Naive B cell (primary cell): ENCODE data around the gene LCNL1. TPM values are rescaled to one million over a fixed set of nuclear protein-coding genes. Genes with fewer than 3 reads are reported as not detected.

Experiments
- ATAC-seq, 2 donors: fragments of 150-1000 bp; cut with Tn5 transposase; 2 replicates each; pipeline ENCODE4 v1.10.0; 2021; ENCODE audit warnings: low read depth in 2 of 2, mild to moderate bottlenecking in 2 of 2, moderate library complexity in 2 of 2
- DNase-seq: peaks from one replicate; pipeline ENCODE4 v3.0.0; 2022
- H3K27ac Mint-ChIP-seq, 6 donors: one replicate each; pipeline ENCODE4 v1.8.0; 2020 to 2022; ENCODE audit warnings: mild to moderate bottlenecking in 6 of 6, mixed read lengths in 6 of 6, moderate library complexity in 5 of 6, inconsistent platforms in 2 of 6
- H3K27me3 Mint-ChIP-seq, 3 donors: one replicate each; pipeline ENCODE4 v1.8.0; 2021 to 2022; ENCODE audit warnings: mixed read lengths in 3 of 3, mild to moderate bottlenecking in 1 of 3
- H3K36me3 Mint-ChIP-seq, 2 donors: one replicate each; pipeline ENCODE4 v1.8.0; 2020 to 2022; ENCODE audit warnings: mixed read lengths in 2 of 2, inconsistent platforms in 1 of 2, mild to moderate bottlenecking in 1 of 2
- H3K4me1 Mint-ChIP-seq, 3 donors: one replicate each; pipeline ENCODE4 v1.8.0; 2020 to 2022; ENCODE audit warnings: mixed read lengths in 3 of 3, inconsistent platforms in 1 of 3, mild to moderate bottlenecking in 1 of 3, moderate library complexity in 1 of 3
- H3K4me3 Mint-ChIP-seq, 8 donors: one replicate each; pipeline ENCODE4 v1.8.0; 2020 to 2022; ENCODE audit warnings: mild to moderate bottlenecking in 8 of 8, mixed read lengths in 8 of 8, moderate library complexity in 8 of 8, inconsistent platforms in 2 of 8
- H3K9me3 Mint-ChIP-seq, 7 donors: one replicate each; pipeline ENCODE4 v1.8.0; 2020 to 2022; ENCODE audit warnings: mixed read lengths in 7 of 7, mild to moderate bottlenecking in 5 of 7, inconsistent platforms in 2 of 7, moderate library complexity in 1 of 7
- polyA plus RNA-seq, 6 donors: library from polyadenylated mRNA; unstranded; fragments of 300-500 nt; fragmentation: Illumina TruSeq; gene quantifications; one replicate each; pipeline ENCODE4 v1.2.3, GENCODE V29; 2021; ENCODE audit warnings: low read depth in 6 of 6

The LCNL1 gene
- polyA plus RNA-seq, 6 donors from 2014 or later = not detected

- no peak for ATAC-seq
- Mint-ChIP-seq H3K9me3 (peaks cover 0 to 7% (median 0%) of the 10 kb centered on the region in 7 donors), H3K4me1 (peaks cover 0 to 8% (median 0%) of the 10 kb centered on the region in 3 donors), H3K4me3 (no peak overlapping the region), H3K27me3 (peaks cover 8 to 18% (median 10%) of the 10 kb centered on the region in 3 donors), H3K36me3 (peaks cover 0 to 9% of the 10 kb centered on the region in 2 donors), H3K27ac (peak overlapping the region in 2 of 6 donors; percentile 44 to 81)
- no peak for DNase-seq
These were observed 23.6 kb upstream of the LCNL1 start for GRCh38 chr9:136958898-136959850.

DNA sequence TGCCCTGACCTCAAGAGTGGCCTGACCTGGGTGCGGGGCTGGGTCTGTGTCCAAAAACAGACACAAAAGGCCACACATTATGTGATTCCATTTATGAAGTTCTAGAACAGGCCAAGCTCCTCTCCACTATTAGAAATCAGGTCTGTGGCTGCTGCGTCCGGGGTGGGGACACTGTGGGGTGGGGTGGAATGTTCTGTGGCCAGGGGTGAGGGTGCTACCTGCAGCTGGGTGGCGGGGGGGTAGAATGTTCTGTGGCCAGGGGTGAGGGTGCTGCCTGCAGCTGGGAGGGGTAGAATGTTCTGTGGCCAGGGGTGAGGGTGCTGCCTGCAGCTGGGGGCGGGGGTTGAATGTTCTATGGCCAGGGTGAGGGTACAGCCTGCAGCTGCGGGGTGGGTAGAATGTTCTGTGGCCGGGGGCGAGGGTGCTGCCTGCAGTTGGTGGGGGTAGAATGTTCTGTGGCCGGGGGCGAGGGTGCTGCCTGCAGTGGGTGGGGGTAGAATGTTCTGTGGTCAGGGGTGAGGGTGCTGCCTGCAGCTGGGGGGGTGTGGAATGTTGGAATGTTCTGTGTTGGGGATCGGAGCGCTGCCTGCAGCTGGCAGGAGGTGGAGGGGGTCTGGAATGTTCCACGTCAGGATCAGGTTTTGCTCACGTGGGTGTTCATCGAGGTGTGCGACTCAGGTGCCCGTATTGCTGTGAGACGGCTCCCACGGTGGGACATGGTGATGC, 22.4 kb upstream of the LCNL1 start:
- ATAC-seq = no peak
- H3K4me1 Mint-ChIP-seq = peaks cover 0 to 8% (median 0%) of the 10 kb centered on the region in 3 donors
- no peak for DNase-seq
- H3K27me3 Mint-ChIP-seq = peaks cover 8 to 10% (median 8%) of the 10 kb centered on the region in 3 donors
- no peak overlapping the region for H3K27ac Mint-ChIP-seq
- H3K36me3 Mint-ChIP-seq = peaks cover 0 to 9% of the 10 kb centered on the region in 2 donors
- H3K4me3 Mint-ChIP-seq = peak overlapping the region in 1 of 8 donors; percentile 66
- H3K9me3 Mint-ChIP-seq = peaks cover 0 to 7% (median 0%) of the 10 kb centered on the region in 7 donors

DNA sequence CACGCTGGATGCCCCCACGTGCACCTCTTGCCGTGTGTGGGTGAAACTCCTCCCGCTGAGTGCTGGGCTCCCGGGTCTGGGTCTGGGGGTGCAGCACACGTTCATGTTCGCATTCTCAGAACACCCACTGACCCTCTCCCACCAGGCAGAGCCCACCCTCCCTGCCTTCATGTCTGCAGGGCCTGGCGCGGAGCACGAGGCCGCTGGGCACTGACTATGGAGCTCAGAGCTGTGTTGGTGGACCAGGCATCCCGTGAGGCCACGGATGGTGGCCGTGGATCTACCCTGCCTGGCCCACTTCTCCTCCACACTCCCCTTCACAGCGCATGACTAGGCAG, 21.9 kb upstream of the LCNL1 start:
- Mint-ChIP-seq H3K9me3 (peaks cover 0 to 7% (median 0%) of the 10 kb centered on the region in 7 donors), H3K4me3 (no peak overlapping the region), H3K27me3 (peaks cover 11 to 15% (median 12%) of the 10 kb centered on the region in 3 donors), H3K27ac (no peak overlapping the region), H3K4me1 (peaks cover 4 to 11% (median 5%) of the 10 kb centered on the region in 3 donors), H3K36me3 (peaks cover 0 to 9% of the 10 kb centered on the region in 2 donors)
- DNase-seq (no peak), ATAC-seq (no peak)

DNA sequence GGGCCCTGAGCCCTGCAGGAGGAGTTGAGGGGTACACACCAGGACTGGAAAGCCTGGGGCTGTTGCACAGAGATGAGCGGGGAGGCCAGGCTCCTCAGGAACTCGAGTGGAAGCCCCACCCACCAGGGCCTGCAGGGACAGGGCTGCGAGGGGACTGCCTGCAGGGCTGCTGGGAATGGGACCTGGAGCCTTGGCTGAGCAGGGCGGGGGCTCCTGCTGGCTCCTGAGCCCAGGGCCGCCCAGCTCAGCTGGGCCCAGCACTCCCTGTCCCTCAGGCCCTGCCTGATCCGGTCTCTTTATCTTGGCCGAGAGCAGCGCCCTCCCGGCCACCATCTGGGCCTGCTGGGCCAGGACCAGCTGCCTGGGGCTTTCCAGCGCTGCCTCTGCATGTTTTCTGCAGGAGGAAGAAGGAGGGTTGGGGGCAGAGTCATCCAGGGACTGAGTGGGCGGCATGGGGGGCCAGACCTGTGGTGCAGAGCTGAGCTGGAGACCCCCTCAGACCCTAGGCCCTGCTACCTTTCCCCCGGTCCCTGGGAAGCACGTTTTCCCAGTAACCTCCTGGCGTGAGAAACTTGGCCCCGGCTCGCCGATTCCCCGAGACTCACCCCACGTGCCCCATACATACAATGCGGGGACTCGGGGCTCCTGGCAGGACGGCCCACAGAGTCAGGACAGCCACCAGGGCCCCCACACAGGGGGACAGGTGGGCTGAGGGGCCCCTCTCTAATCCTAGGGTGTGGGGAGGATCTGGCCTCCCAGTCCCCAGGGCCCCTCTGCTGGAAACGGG, 21.3 kb upstream of the LCNL1 start:
- peaks cover 0 to 6% of the 10 kb centered on the region in 2 donors for H3K36me3 Mint-ChIP-seq
- ATAC-seq = no peak
- DNase-seq = no peak
- H3K9me3 Mint-ChIP-seq = peaks cover 0 to 5% (median 0%) of the 10 kb centered on the region in 7 donors
- H3K4me3 Mint-ChIP-seq = no peak overlapping the region
- peaks cover 9 to 12% (median 11%) of the 10 kb centered on the region in 3 donors for H3K4me1 Mint-ChIP-seq
- no peak overlapping the region for H3K27ac Mint-ChIP-seq
- peaks cover 15 to 18% (median 15%) of the 10 kb centered on the region in 3 donors for H3K27me3 Mint-ChIP-seq

DNA sequence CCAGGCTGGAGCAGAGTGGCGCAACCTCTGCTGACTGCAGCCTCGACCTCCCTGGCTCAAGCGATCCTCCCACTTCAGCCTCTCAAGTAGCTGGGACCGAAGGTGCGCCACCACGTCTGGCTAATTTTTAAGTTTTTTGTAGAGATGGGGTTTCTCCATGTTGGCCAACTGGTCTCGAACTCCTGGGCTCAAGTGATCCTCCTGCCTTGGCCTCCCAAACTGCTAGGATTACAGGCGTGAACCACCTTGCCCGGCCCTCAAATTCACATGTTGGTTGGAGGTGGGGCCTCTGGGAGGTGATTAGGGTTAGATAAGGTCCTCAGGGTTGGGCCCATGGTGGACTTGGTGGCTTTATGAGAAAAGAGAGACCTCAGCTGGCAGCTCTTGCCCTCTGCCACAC, 20.6 kb upstream of the LCNL1 start:
- Mint-ChIP-seq H3K4me1 (peaks cover 8 to 13% (median 9%) of the 10 kb centered on the region in 3 donors), H3K27me3 (peaks cover 9 to 19% (median 11%) of the 10 kb centered on the region in 3 donors), H3K27ac (no peak overlapping the region), H3K36me3 (no peaks in the 10 kb centered on the region), H3K9me3 (no peaks in the 10 kb centered on the region), H3K4me3 (no peak overlapping the region)
- ATAC-seq (no peak), DNase-seq (no peak)

DNA sequence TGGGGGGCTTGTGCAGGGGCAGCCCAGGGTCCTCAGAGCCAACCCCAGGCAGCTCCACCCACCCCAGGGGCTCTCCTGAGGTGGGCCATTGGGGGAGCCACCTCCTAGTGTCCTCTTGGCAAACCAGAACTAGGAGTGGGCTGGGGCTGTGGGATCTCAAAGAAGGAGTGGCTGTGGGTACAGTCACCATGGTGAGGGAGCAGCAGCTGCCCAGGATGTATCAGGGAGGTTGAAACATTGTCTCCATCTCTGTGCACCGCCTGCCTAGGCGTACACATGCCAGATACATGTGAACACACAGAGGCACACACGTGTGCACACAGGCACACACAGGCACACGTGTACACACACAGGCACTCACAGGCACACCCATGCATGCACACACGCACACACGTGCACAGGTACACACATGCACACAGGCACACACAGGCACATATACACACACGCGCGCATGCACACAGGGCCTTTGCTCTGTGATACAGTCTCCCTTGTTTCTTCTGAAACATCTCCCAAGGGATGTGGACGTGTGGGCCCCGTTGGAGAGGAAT, 20.0 kb upstream of the LCNL1 start:
- Mint-ChIP-seq H3K27me3 (peaks cover 9 to 19% (median 11%) of the 10 kb centered on the region in 3 donors), H3K4me1 (peaks cover 8 to 13% (median 9%) of the 10 kb centered on the region in 3 donors), H3K27ac (peak overlapping the region in 1 of 6 donors; percentile 54), H3K9me3 (no peaks in the 10 kb centered on the region), H3K4me3 (no peak overlapping the region), H3K36me3 (no peaks in the 10 kb centered on the region)
- DNase-seq = no peak
- no peak for ATAC-seq

- DNase-seq (no peak), ATAC-seq (no peak)
- no peaks in the 10 kb centered on the region for H3K36me3 Mint-ChIP-seq
- H3K9me3 Mint-ChIP-seq = no peaks in the 10 kb centered on the region
- H3K27me3 Mint-ChIP-seq = peaks cover 9 to 19% (median 11%) of the 10 kb centered on the region in 3 donors
- H3K4me3 Mint-ChIP-seq = no peak overlapping the region
- H3K27ac Mint-ChIP-seq = no peak overlapping the region
- peaks cover 8 to 13% (median 9%) of the 10 kb centered on the region in 3 donors for H3K4me1 Mint-ChIP-seq
These were observed 19.5 kb upstream of the LCNL1 start for GRCh38 chr9:136963341-136963740.

GRCh38 chr9:136963751-136964150, 19.0 kb upstream of the LCNL1 start:
- no peaks in the 10 kb centered on the region for H3K9me3 Mint-ChIP-seq
- no peak overlapping the region for H3K27ac Mint-ChIP-seq
- H3K4me3 Mint-ChIP-seq = no peak overlapping the region
- ATAC-seq = no peak
- DNase-seq = no peak
- no peaks in the 10 kb centered on the region for H3K36me3 Mint-ChIP-seq
- H3K27me3 Mint-ChIP-seq = peaks cover 9 to 19% (median 11%) of the 10 kb centered on the region in 3 donors
- H3K4me1 Mint-ChIP-seq = peaks cover 8 to 13% (median 9%) of the 10 kb centered on the region in 3 donors

GRCh38 chr9:136964171-136964689, 18.6 kb upstream of the LCNL1 start:
- no peak overlapping the region for H3K27ac Mint-ChIP-seq
- no peak overlapping the region for H3K4me3 Mint-ChIP-seq
- H3K4me1 Mint-ChIP-seq = peaks cover 8 to 13% (median 9%) of the 10 kb centered on the region in 3 donors

GRCh38 chr9:136964833-136965422, 17.9 kb upstream of the LCNL1 start:
- ATAC-seq (no peak), DNase-seq (no peak)
- peaks cover 9 to 21% (median 11%) of the 10 kb centered on the region in 3 donors for H3K27me3 Mint-ChIP-seq
- H3K4me1 Mint-ChIP-seq = peaks cover 8 to 13% (median 9%) of the 10 kb centered on the region in 3 donors
- no peak overlapping the region for H3K27ac Mint-ChIP-seq
- H3K4me3 Mint-ChIP-seq = no peak overlapping the region
- no peaks in the 10 kb centered on the region for H3K36me3 Mint-ChIP-seq
- no peaks in the 10 kb centered on the region for H3K9me3 Mint-ChIP-seq

More at GRCh38 chr9:136964171-136964689, 18.6 kb upstream of the LCNL1 start:
- Mint-ChIP-seq H3K36me3 (no peaks in the 10 kb centered on the region), H3K27me3 (peaks cover 9 to 19% (median 11%) of the 10 kb centered on the region in 3 donors), H3K9me3 (no peaks in the 10 kb centered on the region)
- ATAC-seq = no peak
- DNase-seq = no peak

DNA sequence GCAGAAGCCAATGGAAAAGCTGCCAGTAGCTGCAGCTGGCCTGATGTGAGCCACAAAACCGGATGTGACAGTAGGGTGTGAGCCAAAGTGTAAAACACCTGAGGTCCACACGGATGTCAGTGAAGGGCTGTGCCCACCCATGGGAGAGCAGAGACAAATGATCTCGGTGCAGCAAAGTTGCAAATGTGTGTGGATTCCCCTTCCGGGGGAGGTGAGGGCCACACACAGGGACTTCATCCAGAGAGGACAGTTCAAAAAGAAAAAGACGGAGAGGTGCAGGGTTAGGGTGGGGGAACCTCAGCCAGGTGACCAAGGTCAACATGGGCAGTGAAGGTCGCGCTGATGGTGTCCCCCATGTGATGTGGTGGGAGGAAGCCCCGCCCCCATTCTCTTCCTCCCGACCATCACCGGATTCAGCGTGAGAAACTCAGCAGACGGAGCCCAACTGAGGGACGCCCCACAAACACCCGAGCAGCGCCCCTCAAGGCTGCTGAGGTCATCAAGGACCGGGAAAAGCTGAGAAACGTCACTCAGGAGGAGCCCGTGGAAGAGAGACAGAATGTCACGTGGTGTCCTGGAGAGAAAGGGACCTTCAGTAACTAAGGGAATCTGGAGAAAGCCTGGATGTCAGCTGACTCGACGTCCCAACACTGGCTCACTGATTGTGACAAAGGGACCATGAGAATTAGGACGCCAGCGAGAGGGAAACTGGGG, 16.9 kb upstream of the LCNL1 start:
- Mint-ChIP-seq H3K27ac (peak overlapping the region in 1 of 6 donors; percentile 15), H3K9me3 (no peaks in the 10 kb centered on the region), H3K4me1 (peaks cover 8 to 13% (median 9%) of the 10 kb centered on the region in 3 donors), H3K36me3 (no peaks in the 10 kb centered on the region), H3K27me3 (peaks cover 9 to 27% (median 11%) of the 10 kb centered on the region in 3 donors), H3K4me3 (peak overlapping the region; percentile 1 to 76 (median 40))
- DNase-seq = no peak
- peak in 1 of 2 donors; percentile 81 for ATAC-seq
